GM21423 (cell line): ENCODE data around the gene TFB1M.

Experiments
- ATAC-seq: cut with Tn5 transposase; IDR thresholded peaks from one replicate; pipeline ENCODE4 v1.9.1; 2021; ENCODE audit warnings: mild to moderate bottlenecking, moderate library complexity; ENCODE audit not compliant: unreplicated experiment

Gene TFB1M

GRCh38 chr6:155267411-155267810 lies 46.9 kb downstream of the TFB1M start:
- ATAC-seq: no peak

- ATAC-seq: no peak
These were observed 48.3 kb downstream of the TFB1M start for GRCh38 chr6:155265843-155266535.

- no peak for ATAC-seq
These were observed 49.5 kb downstream of the TFB1M start for GRCh38 chr6:155264693-155265320.

GRCh38 chr6:155263373-155264063 lies 50.8 kb downstream of the TFB1M start, which contains the start of gene CLDN20:
CLDN20 (plus strand) TSS chr6:155264013; CDS start chr6:155275720, 11,707 bp downstream.
- ATAC-seq: no peak

- no peak for ATAC-seq
These were observed 51.6 kb downstream of the TFB1M start for GRCh38 chr6:155262655-155263054.

- no peak for ATAC-seq
These were observed 53.0 kb downstream of the TFB1M start for GRCh38 chr6:155261111-155261900.

GRCh38 chr6:155260686-155261085 lies 53.6 kb downstream of the TFB1M start:
- peak; percentile 53 for ATAC-seq

- ATAC-seq: no peak
These were observed 54.4 kb downstream of the TFB1M start for GRCh38 chr6:155259897-155260296.

- ATAC-seq: no peak
These were observed 55.1 kb downstream of the TFB1M start for GRCh38 chr6:155259204-155259603.

- ATAC-seq: no peak
These were observed 56.5 kb downstream of the TFB1M start for GRCh38 chr6:155257796-155258195.

- no peak for ATAC-seq
These were observed 58.0 kb downstream of the TFB1M start for GRCh38 chr6:155256122-155256795.

- ATAC-seq: no peak
These were observed 60.1 kb downstream of the TFB1M start for GRCh38 chr6:155254139-155254538.

GRCh38 chr6:155253337-155253736 lies 60.9 kb downstream of the TFB1M start:
- no peak for ATAC-seq

- no peak for ATAC-seq
These were observed 61.7 kb downstream of the TFB1M start for GRCh38 chr6:155252581-155252980.

- no peak for ATAC-seq
These were observed 63.4 kb downstream of the TFB1M start for GRCh38 chr6:155250701-155251381.

- no peak for ATAC-seq
These were observed 66.0 kb downstream of the TFB1M start for GRCh38 chr6:155248008-155249001.

- ATAC-seq: no peak
These were observed 66.7 kb downstream of the TFB1M start for GRCh38 chr6:155247618-155248007.

GRCh38 chr6:155246825-155247224 lies 67.5 kb downstream of the TFB1M start:
- no peak for ATAC-seq

- ATAC-seq: no peak
These were observed 68.5 kb downstream of the TFB1M start for GRCh38 chr6:155245831-155246230.
